Measurements from ENCODE around the gene CRTAC1. TPM values are rescaled to one million over a fixed set of nuclear protein-coding genes. Genes with fewer than 3 reads are reported as not detected.
A peak's percentile ranks its signal among the peaks of the same experiment; 100 is the strongest.

CRTAC1 gene
- total and polyA plus RNA-seq, 9 of the 15 experiments (the other 6 are each of a cell fraction or from before 2014, with no cell fraction given), result not detected

- TF ChIP-seq, protein P1, sequence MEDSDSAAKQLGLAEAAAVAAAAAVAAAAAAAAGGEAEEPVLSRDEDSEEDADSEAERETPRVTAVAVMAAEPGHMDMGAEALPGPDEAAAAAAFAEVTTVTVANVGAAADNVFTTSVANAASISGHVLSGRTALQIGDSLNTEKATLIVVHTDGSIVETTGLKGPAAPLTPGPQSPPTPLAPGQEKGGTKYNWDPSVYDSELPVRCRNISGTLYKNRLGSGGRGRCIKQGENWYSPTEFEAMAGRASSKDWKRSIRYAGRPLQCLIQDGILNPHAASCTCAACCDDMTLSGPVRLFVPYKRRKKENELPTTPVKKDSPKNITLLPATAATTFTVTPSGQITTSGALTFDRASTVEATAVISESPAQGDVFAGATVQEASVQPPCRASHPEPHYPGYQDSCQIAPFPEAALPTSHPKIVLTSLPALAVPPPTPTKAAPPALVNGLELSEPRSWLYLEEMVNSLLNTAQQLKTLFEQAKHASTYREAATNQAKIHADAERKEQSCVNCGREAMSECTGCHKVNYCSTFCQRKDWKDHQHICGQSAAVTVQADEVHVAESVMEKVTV (CRISPR knock-in tag; IDR thresholded peaks at IDR 0.05), result peak; percentile 67
- TF ChIP-seq STAG1 (CRISPR knock-in tag; IDR thresholded peaks at IDR 0.05; ENCODE audit: borderline replicate concordance) (peak; percentile 42; the same call in 1 of the 2 replicates), TOE1 (IDR thresholded peaks at IDR 0.05; ENCODE audit: borderline replicate concordance) (no peak), TOE1 (CRISPR knock-in tag; IDR thresholded peaks at IDR 0.05; ENCODE audit: borderline replicate concordance, low read depth) (no peak), SMC3 (conservative IDR thresholded peaks at IDR 0.05; ENCODE audit: insufficient read depth, low read depth, low read length) (peak; percentile 73), ETV1 (tag; conservative IDR thresholded peaks at IDR 0.05; ENCODE audit: low read depth) (peak; percentile 87), MAZ (CRISPR knock-in tag; conservative IDR thresholded peaks at IDR 0.05 in 1 of 2, IDR thresholded peaks at IDR 0.05 in 1 of 2) (peak; percentile 19 to 45; a peak in 1 of 4 replicates), RAD21 (CRISPR knock-in tag; conservative IDR thresholded peaks at IDR 0.05 in 1 of 2, IDR thresholded peaks at IDR 0.05 in 1 of 2) (peak; percentile 79 to 89), YY1 (IDR thresholded peaks at IDR 0.05; ENCODE audit: borderline replicate concordance in 1 of 3, control insufficient read depth in 1 of 3, extremely low read depth in 1 of 3, insufficient read depth in 3 of 3, insufficient read length in 1 of 3, insufficient replicate concordance in 2 of 3, low read depth in 1 of 3, low read length in 2 of 3) (peak in 1 of 3 experiments; percentile 11)
- TF ChIP-seq, protein P2, sequence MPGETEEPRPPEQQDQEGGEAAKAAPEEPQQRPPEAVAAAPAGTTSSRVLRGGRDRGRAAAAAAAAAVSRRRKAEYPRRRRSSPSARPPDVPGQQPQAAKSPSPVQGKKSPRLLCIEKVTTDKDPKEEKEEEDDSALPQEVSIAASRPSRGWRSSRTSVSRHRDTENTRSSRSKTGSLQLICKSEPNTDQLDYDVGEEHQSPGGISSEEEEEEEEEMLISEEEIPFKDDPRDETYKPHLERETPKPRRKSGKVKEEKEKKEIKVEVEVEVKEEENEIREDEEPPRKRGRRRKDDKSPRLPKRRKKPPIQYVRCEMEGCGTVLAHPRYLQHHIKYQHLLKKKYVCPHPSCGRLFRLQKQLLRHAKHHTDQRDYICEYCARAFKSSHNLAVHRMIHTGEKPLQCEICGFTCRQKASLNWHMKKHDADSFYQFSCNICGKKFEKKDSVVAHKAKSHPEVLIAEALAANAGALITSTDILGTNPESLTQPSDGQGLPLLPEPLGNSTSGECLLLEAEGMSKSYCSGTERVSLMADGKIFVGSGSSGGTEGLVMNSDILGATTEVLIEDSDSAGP (CRISPR knock-in tag; IDR thresholded peaks at IDR 0.05), result no peak
- TF ChIP-seq, protein P3, sequence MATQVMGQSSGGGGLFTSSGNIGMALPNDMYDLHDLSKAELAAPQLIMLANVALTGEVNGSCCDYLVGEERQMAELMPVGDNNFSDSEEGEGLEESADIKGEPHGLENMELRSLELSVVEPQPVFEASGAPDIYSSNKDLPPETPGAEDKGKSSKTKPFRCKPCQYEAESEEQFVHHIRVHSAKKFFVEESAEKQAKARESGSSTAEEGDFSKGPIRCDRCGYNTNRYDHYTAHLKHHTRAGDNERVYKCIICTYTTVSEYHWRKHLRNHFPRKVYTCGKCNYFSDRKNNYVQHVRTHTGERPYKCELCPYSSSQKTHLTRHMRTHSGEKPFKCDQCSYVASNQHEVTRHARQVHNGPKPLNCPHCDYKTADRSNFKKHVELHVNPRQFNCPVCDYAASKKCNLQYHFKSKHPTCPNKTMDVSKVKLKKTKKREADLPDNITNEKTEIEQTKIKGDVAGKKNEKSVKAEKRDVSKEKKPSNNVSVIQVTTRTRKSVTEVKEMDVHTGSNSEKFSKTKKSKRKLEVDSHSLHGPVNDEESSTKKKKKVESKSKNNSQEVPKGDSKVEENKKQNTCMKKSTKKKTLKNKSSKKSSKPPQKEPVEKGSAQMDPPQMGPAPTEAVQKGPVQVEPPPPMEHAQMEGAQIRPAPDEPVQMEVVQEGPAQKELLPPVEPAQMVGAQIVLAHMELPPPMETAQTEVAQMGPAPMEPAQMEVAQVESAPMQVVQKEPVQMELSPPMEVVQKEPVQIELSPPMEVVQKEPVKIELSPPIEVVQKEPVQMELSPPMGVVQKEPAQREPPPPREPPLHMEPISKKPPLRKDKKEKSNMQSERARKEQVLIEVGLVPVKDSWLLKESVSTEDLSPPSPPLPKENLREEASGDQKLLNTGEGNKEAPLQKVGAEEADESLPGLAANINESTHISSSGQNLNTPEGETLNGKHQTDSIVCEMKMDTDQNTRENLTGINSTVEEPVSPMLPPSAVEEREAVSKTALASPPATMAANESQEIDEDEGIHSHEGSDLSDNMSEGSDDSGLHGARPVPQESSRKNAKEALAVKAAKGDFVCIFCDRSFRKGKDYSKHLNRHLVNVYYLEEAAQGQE (IDR thresholded peaks at IDR 0.05; ENCODE audit: borderline replicate concordance), result peak; percentile 73
- TF ChIP-seq, protein P3 (CRISPR knock-in tag; IDR thresholded peaks at IDR 0.05; ENCODE audit: low read depth), result no peak
Measured at GRCh38 chr10:97914837-97915211, 115.6 kb downstream of the CRTAC1 start (continued).
